SK-N-SH (cell line): Measurements from ENCODE around the gene RRP15. TPM values are rescaled to one million over a fixed set of nuclear protein-coding genes. Genes with fewer than 3 reads are reported as not detected.
A peak's percentile ranks its signal among the peaks of the same experiment; 100 is the strongest.

Experiments
- CTCF ChIA-PET: fragments of 300-600, 350-600 bp; formaldehyde crosslinking; extraction: SDS; loops from one replicate; lab custom pipeline; 2021; lab: Yijun Ruan, JAX
- POLR2A ChIA-PET: fragments of 350-600 bp; sonication (Branson Sonifier 250); formaldehyde crosslinking; extraction: SDS; loops from one replicate; lab custom pipeline; 2020; ENCODE audit warnings: antibody characterized with exemption, inconsistent platforms; lab: Yijun Ruan, JAX
- DNase-seq: peaks from one replicate; pipeline ENCODE4 v3.0.0; 2012
- H2AFZ ChIP-seq: fragments of 200-600 bp; sonication (generic); 2 replicates; pipeline ENCODE4 v1.8.1; 2016; ENCODE audit warnings: antibody characterized with exemption, mild to moderate bottlenecking, low read depth
- H3F3A ChIP-seq: fragments of 200-600 bp; sonication (generic); replicated peaks from 2 replicates; pipeline ENCODE3; 2016; ENCODE audit warnings: antibody characterized with exemption, mild to moderate bottlenecking; ENCODE audit not compliant: insufficient read depth
- H3K27ac ChIP-seq, 2 experiments: fragments of 200-500 bp in 1 of 2; fragments of 200-600 bp in 1 of 2; sonication (Bioruptor generic) in 1 of 2; sonication (generic), shearing (Covaris generic) in 1 of 2; 2 replicates each; pipeline versions ENCODE4 v1.5.1 to v1.6.1; 2014 to 2016; ENCODE audit warnings: low read depth in 2 of 2, inconsistent platforms in 1 of 2, low read length in 1 of 2, mild to moderate bottlenecking in 1 of 2, mixed read lengths in 1 of 2
- H3K27me3 ChIP-seq: fragments of 200-600 bp; sonication (generic), shearing (Covaris generic); 2 replicates; pipeline ENCODE4 v1.6.1; 2016; ENCODE audit warnings: mixed run types; ENCODE audit not compliant: insufficient read depth
- H3K36me3 ChIP-seq, 2 experiments: fragments of 200-500 bp in 1 of 2; fragments of 200-600 bp in 1 of 2; sonication (Bioruptor generic) in 1 of 2; sonication (generic) in 1 of 2; replicated peaks in 1 of 2; 2 replicates each; pipeline versions ENCODE3 to v1.5.1; 2014 to 2016; ENCODE audit warnings: low read length in 1 of 2, mild to moderate bottlenecking in 1 of 2; ENCODE audit not compliant: insufficient read depth in 2 of 2, control insufficient read depth in 1 of 2
- H3K4me1 ChIP-seq, 2 experiments: fragments of 200-500 bp in 1 of 2; fragments of 200-600 bp in 1 of 2; sonication (Bioruptor generic) in 1 of 2; sonication (generic), shearing (Covaris generic) in 1 of 2; 2 replicates each; pipeline versions ENCODE4 v1.5.1 to v1.6.1; 2014 to 2016; ENCODE audit warnings: low read depth in 1 of 2, low read length in 1 of 2, mixed run types in 1 of 2; ENCODE audit not compliant: insufficient read depth in 2 of 2, control insufficient read depth in 1 of 2
- H3K4me2 ChIP-seq: fragments of 200-600 bp; sonication (generic), shearing (Covaris generic); 2 replicates; pipeline ENCODE4 v1.6.1; 2017; ENCODE audit warnings: mixed run types
- H3K4me3 ChIP-seq, 2 experiments: fragments of 200-500 bp in 1 of 2; fragments of 200-600 bp in 1 of 2; sonication (Bioruptor generic) in 1 of 2; sonication (generic), shearing (Covaris generic) in 1 of 2; 2 replicates each; pipeline versions ENCODE4 v1.5.1 to v1.8.1; 2014 to 2016; ENCODE audit warnings: low read depth in 2 of 2, inconsistent platforms in 1 of 2, low read length in 1 of 2, mild to moderate bottlenecking in 1 of 2, mixed read lengths in 1 of 2, moderate library complexity in 1 of 2
- H3K79me2 ChIP-seq: fragments of 200-600 bp; sonication (generic); 2 replicates; pipeline ENCODE4 v1.8.1; 2017; ENCODE audit warnings: mild to moderate bottlenecking; ENCODE audit not compliant: insufficient read depth
- H3K9ac ChIP-seq: fragments of 200-600 bp; sonication (generic); 2 replicates; pipeline ENCODE4 v1.6.1; 2017; ENCODE audit warnings: mixed run types
- H3K9me2 ChIP-seq: fragments of 200-600 bp; sonication (generic); 2 replicates; pipeline ENCODE4 v1.6.1; 2017; ENCODE audit warnings: mixed run types
- H3K9me3 ChIP-seq: fragments of 200-600 bp; sonication (generic); 2 replicates; pipeline ENCODE4 v1.6.1; 2017; ENCODE audit warnings: mixed run types, mild to moderate bottlenecking, moderate library complexity
- H4K20me1 ChIP-seq: fragments of 200-600 bp; sonication (generic); 2 replicates; pipeline ENCODE4 v1.6.1; 2017; ENCODE audit warnings: mild to moderate bottlenecking, mixed run types; ENCODE audit not compliant: insufficient read depth
- CHD2 ChIP-seq: fragments of 150-350 bp; IDR thresholded peaks from 2 replicates; pipeline ENCODE4 v1.6.1; 2018; ENCODE audit warnings: low read length; ENCODE audit not compliant: partially characterized antibody
- CTCF ChIP-seq: fragments of 200-600 bp; sonication (generic); IDR thresholded peaks from 2 replicates; pipeline ENCODE4 v1.6.1; 2017; ENCODE audit warnings: antibody characterized with exemption, mild to moderate bottlenecking, moderate library complexity
- EP300 ChIP-seq, 2 experiments: IDR thresholded peaks; 2 replicates each; pipeline versions ENCODE4 v1.4.0 to v1.6.1; 2012; ENCODE audit warnings: borderline replicate concordance in 1 of 2, low read depth in 1 of 2, low read length in 1 of 2
- FOXM1 ChIP-seq: IDR thresholded peaks from 2 replicates; pipeline ENCODE4 v1.4.0; 2012; ENCODE audit warnings: low read depth, mild to moderate bottlenecking
- GATA2 ChIP-seq: sonication (generic); formaldehyde crosslinking; IDR thresholded peaks from 2 replicates; pipeline ENCODE4 v1.5.0; 2020; ENCODE audit warnings: mild to moderate bottlenecking, missing genetic modification reagents
- MAX ChIP-seq: IDR thresholded peaks from 2 replicates; pipeline ENCODE4 v1.4.0; 2012; ENCODE audit warnings: low read depth
- RAD21 ChIP-seq: IDR thresholded peaks from 2 replicates; pipeline ENCODE4 v1.6.1; 2012; ENCODE audit warnings: mild to moderate bottlenecking, low read length
- RCOR1 ChIP-seq: fragments of 150-350 bp; IDR thresholded peaks from 2 replicates; pipeline ENCODE4 v1.6.1; 2017; ENCODE audit warnings: antibody characterized with exemption, low read length
- SMC3 ChIP-seq: IDR thresholded peaks from 2 replicates; pipeline ENCODE4 v1.6.1; 2012; ENCODE audit warnings: low read depth, low read length, improper control_type of control experiment
- TCF12 ChIP-seq: IDR thresholded peaks from 2 replicates; pipeline ENCODE4 v1.4.0; 2012
- WGBS: methylation state at CpG from one replicate; pipeline ENCODE4 v1.1.6; 2017; ENCODE audit warnings: low lambda C conversion rate; 5-methylcytosine and 5-hydroxymethylcytosine counted together
- polyA plus RNA-seq, 3 experiments: library from polyadenylated mRNA; depleted of rRNA; stranded (reverse); fragments of >200 nt; gene quantifications; 2 replicates each; pipeline ENCODE4 v1.2.3, GENCODE V29; 2012

RRP15 gene
- polyA plus RNA-seq, 1 of the 3 experiments (the other 2 are of a cell fraction): 2.1 TPM

GRCh38 chr1:218336328-218336727, 51.2 kb downstream of the RRP15 start:
- H4K20me1 ChIP-seq: no peaks in the 10 kb centered on the region
- peaks cover 7 to 17% of the 10 kb centered on the region in 2 experiments for H3K36me3 ChIP-seq
- ChIA-PET POLR2A (no interaction called here), CTCF (interaction anchor here (0.6 to 3.6 kb wide), 4 partner anchors 15 to 1469 kb away, joined by 3 to 14 read pairs (median 3); no protein-coding TSS in a partner anchor)
- DNase-seq: peak; percentile 30
- peak overlapping the region in 1 of 2 experiments; percentile 70; a peak in 2 of 4 replicates for H3K27ac ChIP-seq
- no peaks in the 10 kb centered on the region for H3K9me3 ChIP-seq
- WGBS: 73% methylated on average over 2 of the region's 2 CpGs
- H2AFZ ChIP-seq: no peak overlapping the region
- no peak overlapping the region for H3K9ac ChIP-seq
- H3K9me2 ChIP-seq: no peaks in the 10 kb centered on the region
- H3K4me3 ChIP-seq: no peak overlapping the region
- H3K4me1 ChIP-seq: peaks cover 6 to 7% of the 10 kb centered on the region in 2 experiments; a peak in 3 of 4 replicates
- H3K79me2 ChIP-seq: no peaks in the 10 kb centered on the region
- H3F3A ChIP-seq: peaks cover 9% of the 10 kb centered on the region
- H3K27me3 ChIP-seq: no peaks in the 10 kb centered on the region
- TF ChIP-seq EP300 (IDR thresholded peaks at IDR 0.05; ENCODE audit: borderline replicate concordance in 1 of 2, low read depth in 1 of 2, low read length in 1 of 2): peak in 1 of 2 experiments; percentile 51; a peak in 1 of 4 replicates
- TF ChIP-seq RCOR1: peak; percentile 31; the same call in 1 of the 2 replicates
- no peak for TF ChIP-seq CHD2
- no peak overlapping the region for H3K4me2 ChIP-seq

GRCh38 chr1:218339267-218339831, 54.3 kb downstream of the RRP15 start:
- CTCF ChIA-PET: interaction anchor here (0.8 to 2.2 kb wide), 13 partner anchors 9 to 1473 kb away, joined by 3 to 16 read pairs (median 4); no protein-coding TSS in a partner anchor

More at GRCh38 chr1:218339267-218339831, 54.3 kb downstream of the RRP15 start:
- H3K4me2 ChIP-seq: no peak overlapping the region
- 4% methylated on average over 1 of the region's 1 CpG for WGBS
- peaks cover 0 to 13% of the 10 kb centered on the region in 2 experiments for H3K36me3 ChIP-seq
- no peak overlapping the region for H3K9ac ChIP-seq
- no peak for DNase-seq
- no peak overlapping the region for H2AFZ ChIP-seq
- no peak for TF ChIP-seq TCF12
- peak; percentile 20; the same call in 1 of the 2 replicates for TF ChIP-seq GATA2
- no peak for TF ChIP-seq MAX
- peak; percentile 83 for TF ChIP-seq CTCF
- peak; percentile 80 for TF ChIP-seq RAD21
- TF ChIP-seq FOXM1: no peak
- TF ChIP-seq SMC3: peak; percentile 45
- no peaks in the 10 kb centered on the region for H3K27me3 ChIP-seq
- H3K9me3 ChIP-seq: no peaks in the 10 kb centered on the region
- peaks cover 0 to 11% of the 10 kb centered on the region in 2 experiments; a peak in 2 of 4 replicates for H3K4me1 ChIP-seq
- no peak overlapping the region; a peak in 1 of 4 replicates for H3K4me3 ChIP-seq
- no peaks in the 10 kb centered on the region for H3K79me2 ChIP-seq
- POLR2A ChIA-PET: no interaction called here
- no peaks in the 10 kb centered on the region for H3F3A ChIP-seq
- no peaks in the 10 kb centered on the region for H3K9me2 ChIP-seq
- H4K20me1 ChIP-seq: no peaks in the 10 kb centered on the region
- peak overlapping the region in 1 of 2 experiments; percentile 6; a peak in 1 of 4 replicates for H3K27ac ChIP-seq
